Kidney tubule cell (primary cell): ENCODE data around the gene TNFRSF18.

Experiments used
- DNase-seq: peaks from one replicate; pipeline ENCODE4 v3.0.0-alpha.2; 2018; ENCODE audit warnings: low spot score

TNFRSF18 gene

DNA sequence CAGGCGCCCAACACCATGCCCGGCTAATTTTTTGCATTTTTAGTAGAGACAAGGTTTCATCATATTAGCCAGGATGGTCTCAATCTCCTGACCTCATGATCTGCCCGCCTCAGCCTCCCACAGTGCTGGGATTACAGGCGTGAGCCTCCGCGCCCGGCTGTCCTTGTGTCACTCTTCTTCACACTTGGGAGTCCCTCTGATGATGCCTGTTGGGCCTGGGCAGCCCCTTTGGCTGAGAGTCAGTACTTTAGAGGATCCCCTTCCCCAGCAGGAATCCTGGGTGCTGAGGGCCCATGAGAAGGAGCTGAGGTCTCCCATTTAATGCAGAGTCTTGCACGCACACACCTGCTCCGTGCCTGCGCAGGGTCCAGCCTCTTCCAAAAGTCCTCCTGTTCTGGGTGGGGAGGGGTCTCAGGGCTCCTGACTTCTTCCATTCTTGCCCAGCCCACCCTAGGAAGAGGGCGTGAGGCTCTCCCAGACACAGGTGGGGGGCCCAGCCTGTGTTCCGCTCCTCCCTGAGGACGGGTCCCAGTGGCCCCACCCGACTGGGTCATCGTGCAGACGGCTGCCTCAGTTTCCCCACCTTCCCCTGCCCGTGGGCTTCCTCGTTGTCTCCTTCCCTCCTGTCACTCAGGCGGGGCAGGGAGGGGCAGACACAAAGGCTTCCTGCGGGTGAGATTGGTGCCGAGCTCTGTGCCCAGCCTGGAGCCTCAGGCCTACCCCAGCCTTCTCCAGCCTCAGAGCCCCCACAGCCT lies 28.8 kb downstream of the TNFRSF18 start:
- DNase-seq: no peak

DNA sequence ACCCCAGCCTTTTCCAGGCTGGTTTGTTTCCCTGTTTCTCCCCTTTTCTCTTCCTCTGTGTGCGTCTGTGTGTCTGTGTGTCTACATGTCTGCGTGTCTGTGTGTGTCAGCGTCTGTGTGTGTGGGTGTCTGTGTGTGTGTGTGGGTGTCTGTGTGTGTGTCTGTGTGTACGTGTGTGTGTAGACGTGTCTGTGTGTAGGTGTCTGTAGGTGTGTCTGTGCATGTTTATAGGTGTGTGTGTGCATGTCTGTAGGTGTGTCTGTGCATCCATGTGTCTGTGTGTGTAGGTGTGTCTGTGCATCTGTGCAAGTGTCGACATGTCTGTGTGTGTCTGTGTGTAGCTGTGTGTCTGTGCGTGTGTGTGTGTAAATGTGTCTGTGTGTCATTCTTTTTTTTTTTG lies 29.5 kb downstream of the TNFRSF18 start:
- no peak for DNase-seq

DNA sequence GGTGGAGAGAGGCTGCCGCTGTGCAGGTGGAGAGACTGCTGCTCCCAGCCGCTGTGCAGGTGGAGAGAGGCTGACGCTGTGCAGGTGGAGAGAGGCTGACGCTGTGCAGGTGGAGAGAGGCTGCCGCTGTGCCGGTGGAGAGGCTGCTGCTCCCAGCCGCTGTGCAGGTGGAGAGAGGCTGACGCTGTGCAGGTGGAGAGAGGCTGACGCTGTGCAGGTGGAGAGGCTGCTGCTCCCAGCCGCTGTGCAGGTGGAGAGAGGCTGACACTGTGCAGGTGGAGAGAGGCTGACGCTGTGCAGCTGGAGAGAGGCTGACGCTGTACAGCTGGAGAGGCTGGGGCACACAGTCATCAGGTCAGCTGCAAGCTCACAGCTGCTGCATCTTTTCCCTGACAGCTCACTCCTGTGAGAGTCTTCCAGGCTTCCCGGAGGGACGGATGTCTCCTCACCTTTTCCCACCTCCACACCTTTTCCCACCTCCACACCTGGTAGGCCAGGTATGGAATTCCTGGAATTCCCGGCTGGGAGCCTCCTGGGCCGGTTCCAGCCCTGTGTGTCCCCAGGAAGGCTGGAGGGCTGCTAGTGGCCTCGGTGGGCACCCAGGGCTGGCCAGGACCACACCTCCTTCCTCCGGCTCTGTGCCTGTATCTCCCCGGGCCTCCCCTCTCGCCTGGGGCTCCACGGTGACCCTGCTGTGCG lies 30.2 kb downstream of the TNFRSF18 start:
- peak; percentile 65 for DNase-seq

DNA sequence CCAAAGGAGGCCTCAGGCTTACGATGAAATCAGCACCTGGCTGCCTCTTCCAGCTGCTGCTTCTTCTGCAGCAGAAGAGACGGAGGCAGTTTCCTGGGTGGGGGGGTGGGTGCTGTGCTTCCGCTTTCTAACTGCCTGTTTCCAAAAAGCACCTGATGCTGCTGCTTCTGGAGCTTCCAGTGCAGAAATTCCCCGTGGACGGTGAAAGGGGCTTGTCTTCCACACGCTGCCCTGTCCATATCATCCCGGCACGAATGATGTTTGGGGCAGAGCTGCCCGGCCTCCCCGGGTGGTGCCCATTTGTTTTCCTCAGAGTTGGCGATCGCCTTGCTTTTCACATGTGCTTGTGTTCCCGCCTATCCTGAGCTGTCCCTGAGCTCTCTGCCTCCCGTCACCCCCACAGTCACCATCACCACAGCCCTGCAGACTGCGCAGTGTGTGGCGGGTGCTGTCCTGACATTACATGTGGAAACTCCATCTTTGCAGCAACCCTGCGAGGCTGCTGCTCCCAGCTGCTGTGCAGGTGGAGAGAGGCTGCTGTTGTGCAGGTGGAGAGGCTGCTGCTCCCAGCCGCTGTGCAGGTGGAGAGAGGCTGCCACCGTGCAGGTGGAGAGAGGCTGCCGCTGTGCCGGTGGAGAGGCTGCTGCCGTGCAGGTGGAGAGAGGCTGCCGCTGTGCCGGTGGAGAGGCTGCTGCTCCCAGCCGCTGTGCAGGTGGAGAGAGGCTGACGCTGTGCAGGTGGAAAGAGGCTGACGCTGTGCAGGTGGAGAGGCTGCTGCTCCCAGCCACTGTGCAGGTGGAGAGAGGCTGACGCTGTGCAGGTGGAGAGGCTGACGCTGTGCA lies 30.9 kb downstream of the TNFRSF18 start:
- DNase-seq: no peak

DNA sequence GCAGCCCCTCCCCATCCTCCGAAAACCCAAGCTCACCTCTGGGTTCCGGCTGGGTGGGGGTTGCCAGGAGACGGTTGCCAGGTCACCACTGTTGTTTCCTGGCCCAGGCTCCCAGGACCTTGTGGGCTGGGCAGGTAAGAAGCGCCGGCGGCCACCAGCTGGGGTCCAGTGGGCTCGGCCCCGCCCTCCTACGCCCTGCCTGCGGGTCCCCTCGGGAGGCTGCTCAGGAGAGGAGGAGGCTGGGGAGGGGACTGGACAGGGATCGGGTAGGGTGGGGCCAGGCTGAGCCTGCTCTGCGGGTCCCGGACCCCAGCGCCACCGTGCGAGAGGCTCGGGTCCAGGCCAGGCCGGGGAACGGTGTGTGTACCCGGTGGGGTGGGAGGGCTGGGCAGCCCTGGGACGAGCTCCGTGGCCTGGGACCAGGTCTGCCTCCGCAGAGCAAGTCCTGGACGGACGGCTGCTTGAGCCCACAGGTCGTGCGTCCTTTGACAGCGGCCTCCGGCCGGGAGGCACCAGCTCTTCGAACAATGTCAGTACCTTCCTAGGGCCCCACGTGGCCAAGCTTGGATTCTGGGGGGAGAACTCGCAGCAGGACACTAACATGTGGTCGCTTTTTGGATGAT lies 32.5 kb downstream of the TNFRSF18 start, which contains the start of gene TTLL10:
TTLL10 (plus strand) TSS at position 88 of the 623 bp plus-strand sequence. CDS start 5,336 bp downstream, outside the sequence.
- no peak for DNase-seq

DNA sequence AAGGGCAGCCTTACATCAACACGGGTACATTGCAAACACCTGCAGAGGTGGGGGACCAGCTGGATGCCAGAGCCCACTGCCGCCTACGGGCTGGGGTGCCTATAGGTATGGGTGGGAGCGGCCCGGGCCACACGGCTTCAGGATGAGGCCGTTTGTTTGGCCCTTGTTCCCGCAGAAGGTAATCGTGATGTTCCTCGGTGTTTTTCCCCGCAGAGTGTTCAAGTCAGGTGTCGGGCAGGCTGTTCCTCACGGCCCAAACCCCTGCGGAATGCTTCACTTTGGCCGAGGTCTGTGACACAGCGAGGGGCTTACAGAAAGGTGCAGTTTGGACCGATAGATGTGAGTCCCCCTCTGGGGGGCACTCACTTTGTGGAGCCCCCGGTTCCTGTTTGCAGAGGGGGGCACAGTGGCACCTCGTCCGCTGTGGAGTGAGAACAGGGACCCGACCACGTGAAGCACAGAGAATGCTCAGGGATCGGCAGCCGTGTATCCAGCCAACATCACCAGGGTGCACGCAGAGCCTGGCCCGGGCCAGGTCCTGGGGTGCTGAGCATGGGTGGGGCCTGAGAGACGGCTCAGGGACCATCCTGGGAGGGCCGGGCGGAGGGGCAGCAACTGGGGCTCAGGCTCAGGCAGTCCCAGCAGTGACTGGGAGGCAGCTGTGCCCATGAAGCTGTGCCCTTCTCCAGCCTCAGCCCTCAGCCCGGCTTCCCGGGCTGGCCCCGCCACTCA lies 33.2 kb downstream of the TNFRSF18 start:
- no peak for DNase-seq

DNA sequence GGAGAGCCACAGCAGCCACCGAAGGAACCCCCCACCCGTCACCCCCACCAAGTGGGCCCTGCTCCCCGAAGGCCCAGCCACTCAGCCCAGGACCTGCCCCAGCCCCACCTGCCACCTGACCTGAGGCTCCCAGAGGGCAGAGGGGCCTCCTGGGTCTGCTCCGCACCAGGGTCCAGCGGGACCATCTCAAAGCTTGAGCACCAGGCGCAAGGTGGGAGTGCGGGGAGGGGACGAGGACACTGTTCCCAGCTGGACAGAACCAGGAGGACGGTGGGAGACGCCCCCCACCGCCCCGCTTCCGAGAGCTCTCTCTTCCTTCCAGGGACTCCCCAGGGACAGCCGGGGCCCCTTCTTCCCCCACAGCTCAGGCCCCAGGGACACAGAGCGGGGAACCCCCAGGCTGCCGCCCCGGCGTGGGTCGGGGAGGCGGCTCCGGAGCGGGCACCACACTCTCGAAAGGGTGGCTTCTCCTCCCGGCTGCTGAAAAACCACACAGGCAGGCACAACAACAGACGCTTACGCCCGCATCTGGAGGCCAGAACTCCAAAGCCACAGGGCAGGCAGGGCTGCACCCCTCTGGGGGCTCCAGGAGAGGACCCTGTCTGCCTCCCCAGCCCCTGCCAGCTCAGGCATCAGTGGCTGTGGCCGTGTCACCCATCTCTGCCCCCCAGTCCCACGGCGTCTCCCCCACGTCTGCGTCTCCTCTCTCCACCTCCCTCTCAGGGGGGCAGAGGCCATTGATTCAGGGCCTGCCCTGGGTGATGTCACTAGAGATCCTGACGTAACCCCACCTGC lies 34.6 kb downstream of the TNFRSF18 start:
- no peak for DNase-seq

DNA sequence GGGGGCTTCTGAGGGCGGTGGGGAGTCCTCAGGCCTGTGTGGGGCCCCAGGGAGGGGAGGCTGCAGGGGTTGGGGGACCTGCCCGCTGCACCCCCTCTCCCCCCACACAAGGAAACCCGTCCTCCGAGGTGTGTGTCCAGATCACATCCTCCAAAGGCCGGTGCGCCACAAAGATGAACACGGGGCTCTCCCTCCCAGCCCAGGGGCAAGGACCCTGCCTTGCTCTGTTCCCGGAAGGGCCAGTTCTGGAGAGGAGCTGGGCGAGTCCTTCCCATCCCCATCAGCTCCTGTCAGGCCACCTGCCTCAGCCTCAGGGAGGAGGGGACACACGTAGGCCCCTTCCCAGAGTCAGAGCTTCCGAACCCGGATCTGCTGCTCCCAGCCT lies 35.2 kb downstream of the TNFRSF18 start:
- DNase-seq: no peak

DNA sequence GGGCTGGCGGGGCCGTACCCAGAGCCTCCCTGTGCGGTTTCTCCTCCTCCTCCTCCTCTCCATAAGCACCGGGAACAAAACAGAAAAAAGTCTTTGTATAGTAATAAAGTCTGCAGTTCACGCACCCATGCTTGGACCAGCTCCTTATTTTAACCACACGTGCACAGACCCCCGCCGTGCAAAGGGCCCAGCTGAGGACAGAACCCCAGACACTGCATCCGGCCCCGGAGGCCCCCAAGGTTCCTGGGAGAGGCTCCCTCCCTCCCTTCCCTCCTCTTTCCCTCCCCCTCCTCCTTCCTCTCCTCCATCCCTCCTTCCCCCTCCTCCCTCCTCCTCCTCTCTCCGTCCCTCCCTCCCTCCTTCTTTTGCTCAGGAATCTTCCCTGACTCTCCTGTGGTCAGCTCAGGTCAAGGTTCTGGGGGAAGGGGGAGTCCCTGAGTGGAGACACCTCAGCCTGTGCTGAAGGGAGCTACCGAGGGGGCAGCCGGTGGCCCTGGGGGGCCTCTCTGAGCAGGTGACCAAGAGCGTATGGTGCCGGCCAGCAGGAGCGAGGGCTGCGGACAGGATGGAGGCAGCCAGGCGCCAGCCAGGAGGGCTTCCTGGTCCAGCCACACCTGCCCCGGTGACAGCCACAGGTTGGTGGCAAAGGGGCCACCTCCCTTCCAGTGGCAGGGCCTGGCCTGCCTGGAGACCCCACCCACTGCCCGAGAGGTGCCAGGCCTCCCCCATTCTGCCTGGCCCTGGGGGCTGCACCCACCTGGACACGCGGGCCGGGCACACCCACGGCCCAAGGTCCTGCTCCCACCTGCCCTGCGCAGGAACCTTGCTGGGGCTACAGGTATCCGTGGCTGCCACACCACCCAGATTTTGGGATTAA lies 35.9 kb downstream of the TNFRSF18 start:
- DNase-seq: peak; percentile 63

DNA sequence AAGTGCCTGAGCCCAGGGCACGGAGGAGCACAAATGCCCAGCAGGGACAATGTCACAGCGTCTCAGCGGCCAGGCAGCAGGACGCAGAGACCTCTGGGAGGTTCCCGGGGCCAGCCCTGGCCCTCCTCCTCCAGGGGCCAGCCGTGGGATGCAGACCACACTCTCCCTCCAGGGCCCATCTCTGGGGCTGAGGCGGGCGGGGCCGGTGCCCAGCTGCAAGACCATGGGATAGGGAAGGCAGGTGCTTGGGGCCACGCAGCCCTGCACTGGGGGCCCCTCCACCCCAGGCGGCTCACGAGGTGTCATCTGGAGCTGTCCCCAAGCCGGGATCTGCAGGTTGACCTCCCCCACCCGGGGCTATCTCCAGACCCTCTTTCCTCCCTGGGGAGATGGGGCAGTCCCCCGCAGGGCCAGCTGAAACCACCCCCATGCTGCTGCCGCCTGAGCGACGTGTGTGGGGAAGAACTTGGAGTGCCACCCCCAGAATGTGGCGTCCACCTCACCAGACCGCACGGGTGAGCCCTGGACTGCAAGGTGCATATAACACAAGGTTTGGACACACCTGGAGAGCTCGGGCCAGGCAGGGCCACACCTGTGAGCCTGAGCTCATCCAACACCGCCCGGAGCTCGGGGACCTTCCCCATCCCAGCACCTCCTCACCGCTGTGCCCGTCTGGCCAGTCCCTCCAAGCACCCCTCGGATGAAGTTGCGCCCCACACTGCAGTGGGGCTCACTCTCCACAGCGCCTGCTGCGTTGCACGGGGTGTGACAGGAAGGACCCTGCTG lies 36.8 kb downstream of the TNFRSF18 start:
- no peak for DNase-seq

DNA sequence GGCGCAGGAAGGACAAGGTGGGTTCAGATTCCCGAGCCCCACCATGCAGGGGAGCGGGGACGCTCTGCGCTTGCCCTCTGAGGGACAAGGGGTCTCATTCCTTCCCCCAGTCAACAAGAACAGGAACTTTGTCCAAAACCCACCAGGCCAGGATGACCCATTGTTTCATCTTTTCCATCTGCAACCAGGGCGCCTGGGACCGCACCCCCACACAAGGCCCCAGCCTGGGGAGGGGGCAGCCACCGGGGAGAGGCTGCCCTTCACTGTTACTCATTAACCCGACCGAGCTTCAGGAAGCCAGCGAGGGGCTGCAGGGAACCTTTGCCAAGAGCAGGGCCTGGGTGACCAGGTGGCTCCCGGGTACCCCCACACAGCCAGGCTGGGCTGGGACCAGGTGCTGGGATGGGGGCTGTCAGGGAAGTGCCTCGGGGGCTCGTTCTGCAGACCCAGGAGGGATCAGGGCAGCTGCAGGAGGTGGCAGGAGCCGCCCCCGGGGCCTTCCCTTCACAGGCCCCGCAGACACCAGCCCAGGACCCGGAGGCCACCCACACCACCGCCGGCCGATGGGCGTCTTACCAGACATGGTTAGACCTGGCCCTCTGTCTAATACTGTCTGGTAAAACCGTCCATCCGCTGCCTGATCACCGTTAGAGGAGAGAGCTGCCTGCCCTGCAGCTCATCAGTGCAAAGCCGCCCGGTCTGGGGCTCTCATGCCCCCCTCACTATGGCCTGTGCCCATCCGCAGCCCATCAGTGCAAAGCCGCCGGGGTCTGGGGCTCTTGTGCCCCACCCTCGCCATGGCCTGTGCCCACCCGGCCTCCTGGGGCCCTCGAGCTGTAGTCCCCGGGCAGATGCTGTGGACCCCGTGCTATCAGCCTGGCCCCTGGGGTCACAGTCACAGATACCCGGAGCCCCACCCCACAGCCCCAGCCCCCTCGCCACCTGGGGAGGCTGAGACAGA lies 37.7 kb downstream of the TNFRSF18 start:
- no peak for DNase-seq

DNA sequence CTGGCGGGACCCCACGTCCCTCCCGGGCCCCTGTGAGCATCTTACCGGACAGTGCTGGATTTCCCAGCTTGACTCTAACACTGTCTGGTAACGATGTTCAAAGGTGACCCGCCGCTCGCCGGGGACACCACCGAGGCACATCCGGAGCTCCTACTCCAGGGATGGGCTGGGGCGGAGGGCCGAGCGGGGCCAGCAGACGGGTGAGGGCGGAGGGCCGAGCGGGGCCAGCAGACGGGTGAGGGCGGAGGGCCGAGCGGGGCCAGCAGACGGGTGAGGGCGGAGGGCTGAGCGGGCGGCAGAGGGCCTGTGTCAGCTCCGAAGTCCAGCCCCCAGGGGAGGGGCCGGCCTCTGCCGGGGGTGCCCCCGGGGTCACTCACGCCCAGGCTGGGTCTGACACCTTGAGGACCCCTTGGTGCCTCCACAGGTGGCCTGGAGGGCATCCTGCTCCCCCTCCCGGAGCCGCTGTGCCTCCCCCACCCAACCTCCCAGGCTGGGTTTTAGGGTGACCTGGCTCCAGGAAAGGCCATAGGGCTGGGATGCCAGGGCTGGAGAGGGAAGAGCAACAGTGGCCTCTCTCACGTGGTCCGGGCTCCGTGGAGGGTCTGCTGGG lies 38.4 kb downstream of the TNFRSF18 start:
- no peak for DNase-seq

DNA sequence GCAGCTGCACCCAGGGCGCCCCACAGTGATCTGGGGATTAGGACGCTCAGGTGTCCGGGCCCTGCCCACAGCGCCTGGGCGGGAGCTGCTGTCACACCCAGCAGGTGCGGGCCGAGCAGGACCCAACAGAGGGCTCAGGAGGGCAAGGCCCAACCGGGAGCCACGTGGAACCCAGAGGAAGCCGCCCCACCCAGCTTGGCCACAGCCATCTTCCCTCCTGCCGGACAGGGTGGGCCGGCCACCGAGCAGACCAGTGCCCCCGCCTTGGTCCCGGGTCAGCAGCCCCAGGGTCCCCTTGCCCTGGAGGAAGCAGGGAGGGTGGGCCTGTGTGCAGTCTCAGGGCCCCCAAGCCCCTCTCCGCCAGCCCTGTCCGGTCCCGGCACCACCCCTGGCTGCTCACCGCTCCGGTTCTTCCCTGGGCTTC lies 39.0 kb downstream of the TNFRSF18 start:
- DNase-seq: no peak

DNA sequence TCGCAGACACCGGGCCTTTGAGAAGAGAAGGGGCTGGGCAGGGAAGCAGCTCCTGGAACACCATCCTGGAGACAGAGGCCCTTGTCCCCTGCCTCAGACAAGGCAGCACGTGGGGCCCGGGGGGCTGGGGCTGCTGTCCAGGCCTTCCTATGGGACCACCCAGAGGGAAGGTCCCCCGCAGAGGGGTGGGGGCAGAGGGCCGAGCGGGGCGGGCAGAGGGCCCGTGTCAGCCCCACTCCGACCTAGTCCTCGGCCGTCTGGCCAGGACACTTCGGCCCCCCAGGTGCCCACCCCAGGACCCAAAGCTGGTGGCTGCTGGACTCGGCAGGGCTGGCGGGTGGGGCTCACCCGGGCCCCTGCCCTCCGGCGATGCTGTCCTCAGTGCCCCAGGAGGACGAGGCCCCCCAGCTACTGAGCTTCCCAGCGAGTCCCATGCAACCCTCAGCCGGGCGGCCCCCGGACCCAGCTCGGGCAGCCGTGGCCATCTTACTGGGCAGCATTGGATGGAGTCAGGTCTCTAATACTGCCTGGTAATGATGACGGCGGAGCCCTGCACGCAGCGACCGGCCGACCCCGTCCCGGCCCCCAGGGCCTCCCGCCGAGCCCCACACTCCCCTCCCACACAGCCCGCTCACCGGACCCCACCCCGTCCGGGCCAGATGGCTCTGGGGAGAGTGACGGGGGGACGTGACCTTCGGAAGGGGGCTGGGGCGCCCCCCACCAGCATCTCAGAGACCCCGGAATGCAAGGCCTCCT lies 39.6 kb downstream of the TNFRSF18 start:
- DNase-seq: no peak

DNA sequence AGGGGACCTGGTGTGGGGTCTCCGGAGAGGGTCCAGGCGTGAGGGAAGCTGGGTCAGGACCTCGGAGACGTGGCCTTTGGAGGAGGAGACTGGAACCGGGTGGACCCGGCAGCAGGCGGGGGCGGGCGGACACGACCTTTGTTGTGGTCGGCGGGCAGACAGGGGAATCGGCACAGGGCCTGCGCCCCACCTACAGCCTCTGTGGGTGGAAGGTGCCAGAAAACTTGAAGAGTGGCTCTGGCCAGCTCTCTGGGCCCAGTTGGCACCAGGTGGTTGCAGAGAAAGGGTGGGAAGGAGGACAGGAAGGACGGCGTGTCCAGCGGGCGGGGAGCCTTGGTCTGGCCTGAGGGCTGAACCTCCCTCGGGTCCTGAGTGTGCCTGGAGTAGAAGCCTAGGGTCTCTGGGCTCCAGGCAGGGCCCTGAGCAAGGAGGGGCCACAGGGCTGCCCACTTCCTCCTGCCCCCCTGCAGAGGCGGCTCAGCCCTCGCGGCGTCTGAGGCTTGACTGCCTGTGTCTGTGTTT lies 40.4 kb downstream of the TNFRSF18 start:
- DNase-seq: peak; percentile 68

DNA sequence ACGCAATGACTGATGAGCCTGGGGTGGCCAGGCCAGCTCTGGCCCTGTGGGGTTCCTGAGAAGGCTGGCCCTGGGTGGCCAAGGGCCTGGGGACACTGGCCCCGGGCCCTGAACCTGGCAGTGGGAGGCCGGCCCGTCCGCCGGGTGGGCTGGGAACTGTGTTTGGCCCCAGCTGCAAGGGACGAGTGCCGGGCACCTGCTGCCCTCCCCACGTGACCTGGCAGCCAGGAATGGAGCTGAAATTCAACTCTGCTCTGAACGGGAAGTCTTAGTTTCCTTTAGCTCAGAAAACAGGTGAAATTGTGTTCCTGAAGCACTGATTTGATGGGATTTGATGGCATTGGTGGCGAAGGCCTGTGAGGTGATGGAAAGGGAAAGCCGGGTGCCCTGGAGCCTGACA lies 40.9 kb downstream of the TNFRSF18 start:
- no peak for DNase-seq
